Pancreas (tissue), 10 donors: ENCODE measurements around the gene SAFB. TPM values are rescaled to one million over a fixed set of nuclear protein-coding genes. Genes with fewer than 3 reads are reported as not detected.

ENCODE experiments used
- ATAC-seq, 4 donors: fragments of 200-7000 bp; cut with Tn5 transposase; one replicate each; pipeline versions ENCODE4 v1.8.0 to v1.9.1; 2020; ENCODE audit warnings: mild to moderate bottlenecking in 4 of 4, moderate library complexity in 4 of 4
- DNase-seq, 6 donors: peaks; one replicate each; pipeline ENCODE4 v3.0.0-alpha.2; 2020
- FAIRE-seq: peaks from 2 replicates; lab custom pipeline; 2012; peaks lifted over from hg19 to GRCh38; lab: Jason Lieb, UNC
- H3K27ac ChIP-seq, 4 donors: fragments of 200-600 bp; sonication (generic); 1 replicate in 3 of 4; 2 replicates in 1 of 4; pipeline versions ENCODE4 v1.5.0 to v1.8.0; 2020
- H3K27me3 ChIP-seq, 4 donors: fragments of 200-600 bp; one replicate each; pipeline ENCODE4 v1.8.0; 2021
- H3K36me3 ChIP-seq, 3 donors: fragments of 200-600 bp; sonication (generic) in 1 of 3; one replicate each; pipeline versions ENCODE4 v1.5.0 to v1.8.0; 2020 to 2021
- H3K4me1 ChIP-seq, 3 donors: fragments of 200-600 bp; one replicate each; pipeline ENCODE4 v1.8.0; 2021
- H3K4me3 ChIP-seq, 4 donors: fragments of 200-600 bp; sonication (generic) in 2 of 4; one replicate each; pipeline versions ENCODE4 v1.5.0 to v1.8.0; 2020 to 2021
- H3K9me3 ChIP-seq, 4 donors: fragments of 200-600 bp; one replicate each; pipeline ENCODE4 v1.8.0; 2021
- CTCF ChIP-seq, 4 donors: fragments of 200-600 bp; sonication (generic) in 3 of 4; IDR thresholded peaks; one replicate each; pipeline versions ENCODE4 v1.5.0 to v1.8.0; 2021; ENCODE audit warnings: antibody characterized with exemption in 4 of 4
- WGBS, 2 donors: extraction: QIAGEN DNeasy Blood & Tissue Kit; methylation state at CpG; one replicate each; pipeline ENCODE4 v1.1.7; 2013; 5-methylcytosine and 5-hydroxymethylcytosine counted together
- intact Hi-C, 3 donors: fragments of 100-400 bp; cut with DNase I; formaldehyde crosslinking; loops; one replicate each; pipeline versions ENCODE4 v1.11.1 to v1.14.2; 2022
- polyA plus RNA-seq, 2 donors: library from polyadenylated mRNA; stranded (reverse); fragments of 200-250 nt; gene quantifications; one replicate each; pipeline ENCODE4 v1.2.3, GENCODE V29; 2013
- total RNA-seq, 6 donors: library from RNA; stranded (reverse); fragmentation: NEBNext Ultra II Directional in 4 of 6; extraction: Animal tissue kit (Norgen Biotek cat#: 25700) in 4 of 6; gene quantifications; one replicate each; pipeline versions ENCODE4 v1.2.1 to v1.2.4, GENCODE V29; 2021 to 2023
- donor health status: healthy with polysubstance abuse.
- donor health status: DM: no; HTN: no; CAD: no; lungs with moderate emphysema.
- donor health status: DM: no; HTN: no; CAD: no.
- donor health status: control.
- donor health status: control.
- donor health status: Bipolar disorder and iron deficiency.
- donor health status: DM: yes; HTN: yes; CAD: no.
- donor health status: DM: no; HTN: no; CAD: no.
- donor health status: DM: no; HTN: no; CAD: no.
- donor health status: DM: yes; HTN: yes; CAD: no.

The SAFB gene
- total and polyA plus RNA-seq, 8 donors: 28.9 to 84.3 (median 42.7) TPM

DNA sequence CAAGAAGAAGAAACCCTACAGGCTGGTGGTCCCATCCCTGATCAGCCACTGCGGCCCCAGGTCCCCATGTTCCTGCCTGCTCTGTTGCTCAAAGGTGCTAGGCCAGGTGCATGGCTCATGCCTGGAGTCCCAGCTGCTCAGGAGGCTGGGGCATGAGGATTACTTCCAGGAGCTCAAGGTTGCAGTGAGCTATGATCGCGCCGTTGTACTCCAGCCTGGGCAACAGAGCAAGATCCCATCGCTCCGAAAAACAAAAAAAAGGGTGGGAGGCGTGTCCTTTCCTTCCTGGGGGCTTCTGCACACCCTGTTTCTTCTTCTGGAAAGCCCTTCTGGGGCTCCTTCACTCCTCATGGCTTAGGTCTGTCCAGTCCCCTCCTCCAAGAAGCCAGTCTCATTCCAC is 43.2 kb upstream of the SAFB start:
- Histone ChIP-seq H3K27me3 (no peaks in the 10 kb centered on the region), H3K4me1 (no peaks in the 10 kb centered on the region), H3K36me3 (no peaks in the 10 kb centered on the region), H3K4me3 (no peak overlapping the region), H3K27ac (no peak overlapping the region), H3K9me3 (no peaks in the 10 kb centered on the region)
- no peak for DNase-seq
- WGBS, 2 donors: 93 to 96% methylated on average over 7 of the region's 7 CpGs
- no peak for FAIRE-seq
- intact Hi-C loops: loop anchor here in 2 of 3 donors (10.0 kb wide), 1 partner anchor 545 kb away; no protein-coding TSS in a partner anchor
- no peak for ATAC-seq
- no peak for TF ChIP-seq CTCF (IDR thresholded peaks at IDR 0.05)

- intact Hi-C loops: loop anchor here in 2 of 3 donors (10.0 kb wide), 1 partner anchor 545 kb away; no protein-coding TSS in a partner anchor
- Histone ChIP-seq H3K36me3 (no peaks in the 10 kb centered on the region), H3K27me3 (no peaks in the 10 kb centered on the region), H3K27ac (no peak overlapping the region), H3K4me1 (no peaks in the 10 kb centered on the region), H3K9me3 (no peaks in the 10 kb centered on the region), H3K4me3 (no peak overlapping the region)
- FAIRE-seq: no peak
- no peak for DNase-seq
- ATAC-seq: no peak
- TF ChIP-seq CTCF (IDR thresholded peaks at IDR 0.05): no peak
- 71 to 73% methylated on average over 12 of the region's 12 CpGs for WGBS, 2 donors
These were observed 42.7 kb upstream of the SAFB start for GRCh38 chr19:5580161-5580571.

GRCh38 chr19:5585461-5586299 is 37.2 kb upstream of the SAFB start:
- DNase-seq (peak in 3 of 6 donors; percentile 29 to 68 (median 32)), ATAC-seq (peak; percentile 15 to 47 (median 30)), FAIRE-seq (no peak)
- intact Hi-C loops: loop anchor here in 2 of 3 donors (10.0 kb wide), 1 partner anchor 551 kb away; no protein-coding TSS in a partner anchor
- Histone ChIP-seq H3K36me3 (peaks cover 2 to 43% (median 15%) of the 10 kb centered on the region in 3 donors), H3K4me1 (no peaks in the 10 kb centered on the region), H3K4me3 (no peak overlapping the region), H3K27ac (peak overlapping the region in 3 of 4 donors; percentile 19 to 39 (median 28)), H3K9me3 (no peaks in the 10 kb centered on the region), H3K27me3 (no peaks in the 10 kb centered on the region)
- TF ChIP-seq CTCF (IDR thresholded peaks at IDR 0.05): no peak
- WGBS, 2 donors: 60 to 63% methylated on average over 28 to 29 of the region's 29 CpGs

DNA sequence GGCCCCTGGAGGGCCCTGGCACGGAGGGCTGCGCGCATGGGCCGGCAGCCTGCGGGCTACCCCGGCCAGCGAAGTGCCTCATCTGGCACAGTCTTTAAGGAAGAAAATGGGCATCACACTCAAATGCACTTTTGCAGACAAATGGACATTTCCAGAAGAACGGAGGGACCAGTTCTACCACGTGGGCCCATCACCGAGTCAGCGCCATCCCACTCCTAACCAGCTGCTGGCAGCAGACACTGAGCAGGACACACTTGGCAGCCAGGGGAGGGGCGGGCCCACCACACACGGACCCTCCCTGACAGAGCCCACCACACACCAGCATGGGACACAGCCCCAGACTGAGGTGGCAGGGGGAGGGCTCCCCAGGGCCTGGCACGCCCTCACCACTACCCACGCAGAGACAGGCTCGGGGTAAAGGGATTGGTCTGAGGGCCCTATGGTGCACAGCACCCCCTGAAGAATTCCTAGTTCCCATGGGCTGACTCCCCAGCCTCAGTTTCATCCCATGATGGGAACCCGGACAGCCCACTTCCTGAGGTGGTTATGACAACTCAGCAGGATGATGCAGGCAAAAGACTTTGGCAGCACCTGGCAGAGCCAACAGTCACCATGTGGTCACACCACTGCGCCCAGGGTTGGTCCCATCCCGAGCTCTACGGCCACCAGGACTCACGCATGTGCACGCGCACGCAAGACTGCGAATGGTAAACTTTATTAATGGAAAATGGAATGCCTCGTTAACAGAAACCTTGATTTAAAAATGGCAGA is 36.4 kb upstream of the SAFB start:
- ATAC-seq: peak in 1 of 4 donors; percentile 2
- DNase-seq: peak in 1 of 6 donors; percentile 51
- peaks cover 2 to 51% (median 20%) of the 10 kb centered on the region in 3 donors for H3K36me3 ChIP-seq
- no peak overlapping the region for H3K4me3 ChIP-seq
- no peak for TF ChIP-seq CTCF (IDR thresholded peaks at IDR 0.05)
- H3K27ac ChIP-seq: peak overlapping the region in 3 of 4 donors; percentile 19 to 39 (median 28)
- no peaks in the 10 kb centered on the region for H3K27me3 ChIP-seq
- no peak for FAIRE-seq
- intact Hi-C loops: loop anchor here in 2 of 3 donors (10.0 kb wide), 1 partner anchor 552 kb away; no protein-coding TSS in a partner anchor
- no peaks in the 10 kb centered on the region for H3K4me1 ChIP-seq
- no peaks in the 10 kb centered on the region for H3K9me3 ChIP-seq
- 84 to 88% methylated on average over 26 of the region's 26 CpGs for WGBS, 2 donors
